Measurements from ENCODE around the gene UGT2B7.

UGT2B7 gene

DNA sequence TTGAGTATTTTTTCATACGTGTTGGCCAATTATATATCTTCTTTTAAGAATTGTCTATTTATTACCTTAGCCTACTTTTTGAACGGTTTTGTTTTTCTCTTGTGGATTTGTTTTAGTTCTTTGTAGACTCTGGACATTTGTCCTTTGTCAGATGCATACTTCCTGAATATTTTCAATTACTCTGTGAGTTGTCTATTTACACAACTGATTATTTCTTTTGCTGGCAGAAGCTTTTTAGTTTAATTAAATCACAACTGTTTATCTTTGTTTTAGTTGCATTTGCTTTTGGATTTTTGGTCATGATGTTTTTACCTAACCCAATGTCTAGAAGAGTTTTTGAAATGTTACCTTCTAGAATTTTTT lies 19.6 kb downstream of the UGT2B7 start:
- no peaks in the 10 kb centered on the region for H3K4me1 ChIP-seq (ENCODE audit: control insufficient read depth, insufficient read depth, low read length)
- H3K9ac ChIP-seq (ENCODE audit: low read length in 2 of 2) = no peak overlapping the region
- H3K36me3 ChIP-seq (ENCODE audit: control insufficient read depth in 2 of 2, insufficient read depth in 2 of 2, low read length in 2 of 2) = no peaks in the 10 kb centered on the region
- no peaks in the 10 kb centered on the region for H3K27me3 ChIP-seq (ENCODE audit: control insufficient read depth in 1 of 2, insufficient read depth in 2 of 2, low read length in 2 of 2)
- H3K9me3 ChIP-seq (ENCODE audit: control insufficient read depth in 2 of 2, low read length in 2 of 2) = no peaks in the 10 kb centered on the region
- no peak overlapping the region for H3K4me3 ChIP-seq (ENCODE audit: low read length in 2 of 2)
- H3K27ac ChIP-seq (ENCODE audit: low read length) = no peak overlapping the region

DNA sequence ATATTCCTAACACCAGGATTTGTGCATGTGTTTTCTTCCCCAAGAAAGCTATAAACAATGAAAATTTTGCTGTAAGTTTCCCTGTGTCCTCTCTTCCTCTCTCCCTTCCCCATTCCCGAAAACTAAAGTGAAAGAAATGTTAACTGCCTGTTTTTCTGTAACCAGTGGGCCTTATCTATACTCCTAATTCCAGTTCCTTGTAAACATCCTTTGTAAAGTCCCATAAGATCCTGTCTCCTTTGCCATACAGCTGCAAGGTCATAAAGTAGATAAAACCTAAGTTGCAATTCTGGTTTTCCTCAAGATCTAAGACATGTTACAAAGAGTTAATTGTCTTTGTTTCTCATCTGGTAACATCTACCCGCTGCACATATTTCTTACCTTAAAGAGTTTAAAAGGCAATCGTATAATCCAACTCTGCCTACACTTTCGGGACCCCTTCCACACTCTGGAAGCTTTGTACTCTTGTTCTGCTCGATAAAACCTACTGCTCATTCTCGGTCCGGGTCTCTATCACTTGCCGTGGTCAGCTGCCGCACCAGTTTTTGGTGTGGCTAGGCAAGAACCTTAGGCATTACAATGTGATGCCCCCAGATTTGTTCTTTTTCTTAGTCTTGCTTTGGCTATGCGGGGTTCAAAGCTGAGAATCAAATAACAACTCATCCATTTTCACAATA lies 20.5 kb downstream of the UGT2B7 start:
- H3K9me3 ChIP-seq (ENCODE audit: control insufficient read depth in 2 of 2, low read length in 2 of 2) = no peaks in the 10 kb centered on the region
- no peaks in the 10 kb centered on the region for H3K4me1 ChIP-seq (ENCODE audit: control insufficient read depth, insufficient read depth, low read length)
- no peak overlapping the region for H3K27ac ChIP-seq (ENCODE audit: low read length)
- no peak overlapping the region for H3K4me3 ChIP-seq (ENCODE audit: low read length in 2 of 2)
- H3K27me3 ChIP-seq (ENCODE audit: control insufficient read depth in 1 of 2, insufficient read depth in 2 of 2, low read length in 2 of 2) = no peaks in the 10 kb centered on the region
- H3K36me3 ChIP-seq (ENCODE audit: control insufficient read depth in 2 of 2, insufficient read depth in 2 of 2, low read length in 2 of 2) = no peaks in the 10 kb centered on the region
- no peak overlapping the region for H3K9ac ChIP-seq (ENCODE audit: low read length in 2 of 2)

DNA sequence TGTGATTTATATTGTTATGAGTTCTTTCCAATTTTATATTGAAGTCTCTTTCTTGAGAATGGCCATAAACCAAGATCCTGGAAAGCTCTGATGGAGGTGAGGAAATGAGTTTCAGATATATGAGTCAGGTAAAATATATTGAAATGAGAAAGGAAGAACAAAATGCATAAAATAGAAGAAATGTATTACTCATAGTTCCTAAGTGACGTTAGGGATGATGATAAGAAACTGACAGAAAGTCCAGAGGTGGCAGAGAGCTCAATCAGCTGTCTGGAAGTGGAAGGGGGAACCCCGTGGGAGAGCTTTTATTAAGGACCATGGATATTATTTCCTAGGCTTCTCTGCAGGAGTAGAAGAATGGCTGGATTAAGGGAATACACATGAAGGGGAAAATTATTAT lies 24.6 kb downstream of the UGT2B7 start:
- H3K4me1 ChIP-seq (ENCODE audit: control insufficient read depth, insufficient read depth, low read length) = no peaks in the 10 kb centered on the region
- no peak overlapping the region for H3K4me3 ChIP-seq (ENCODE audit: low read length in 2 of 2)
- no peaks in the 10 kb centered on the region for H3K36me3 ChIP-seq (ENCODE audit: control insufficient read depth in 2 of 2, insufficient read depth in 2 of 2, low read length in 2 of 2)
- no peak overlapping the region for H3K9ac ChIP-seq (ENCODE audit: low read length in 2 of 2)
- H3K27me3 ChIP-seq (ENCODE audit: control insufficient read depth in 1 of 2, insufficient read depth in 2 of 2, low read length in 2 of 2) = no peaks in the 10 kb centered on the region
- no peak overlapping the region for H3K27ac ChIP-seq (ENCODE audit: low read length)
- no peaks in the 10 kb centered on the region for H3K9me3 ChIP-seq (ENCODE audit: control insufficient read depth in 2 of 2, low read length in 2 of 2)

DNA sequence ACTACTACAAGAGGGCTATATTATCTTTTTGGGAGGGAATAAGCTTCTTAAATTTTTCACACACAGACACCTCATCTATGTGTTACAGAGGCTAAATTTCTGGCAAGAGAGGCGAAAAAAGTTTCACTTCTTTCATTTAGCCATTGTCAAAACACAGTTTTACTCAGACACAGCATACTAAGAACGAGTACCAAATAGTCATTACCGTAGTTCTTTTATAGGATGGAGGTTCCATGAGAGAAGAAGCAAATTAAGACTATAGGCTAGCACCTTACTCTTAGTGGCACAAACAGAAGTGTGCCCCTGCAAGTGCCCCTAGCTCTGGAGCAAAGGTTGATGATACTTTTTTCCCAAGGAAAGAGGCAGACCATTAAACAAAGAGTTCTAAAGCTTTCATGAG lies 26.2 kb downstream of the UGT2B7 start:
- Histone ChIP-seq H3K27ac (ENCODE audit: low read length) (no peak overlapping the region), H3K9me3 (ENCODE audit: control insufficient read depth in 2 of 2, low read length in 2 of 2) (no peaks in the 10 kb centered on the region), H3K4me3 (ENCODE audit: low read length in 2 of 2) (no peak overlapping the region), H3K36me3 (ENCODE audit: control insufficient read depth in 2 of 2, insufficient read depth in 2 of 2, low read length in 2 of 2) (no peaks in the 10 kb centered on the region), H3K4me1 (ENCODE audit: control insufficient read depth, insufficient read depth, low read length) (no peaks in the 10 kb centered on the region), H3K27me3 (ENCODE audit: control insufficient read depth in 1 of 2, insufficient read depth in 2 of 2, low read length in 2 of 2) (no peaks in the 10 kb centered on the region), H3K9ac (ENCODE audit: low read length in 2 of 2) (no peak overlapping the region)

DNA sequence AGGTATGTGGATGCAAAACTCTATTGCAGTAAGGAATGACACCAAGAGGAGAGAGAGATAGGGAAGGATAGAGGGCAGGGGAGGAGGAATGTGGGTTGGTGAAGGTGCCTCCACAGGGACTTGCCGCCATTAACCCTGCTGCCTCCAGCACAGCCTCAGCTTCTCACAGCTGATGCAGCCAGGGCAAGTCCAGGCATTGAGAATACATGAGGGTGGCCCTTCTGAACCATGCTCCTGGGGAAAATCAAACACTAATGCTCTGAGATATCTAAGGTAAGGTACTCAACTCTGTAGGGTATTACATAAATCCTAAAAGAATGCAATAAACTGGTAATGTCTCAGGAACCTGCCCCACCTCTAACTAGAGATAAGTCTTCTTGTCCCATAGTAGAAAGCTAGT lies 28.7 kb downstream of the UGT2B7 start:
- Histone ChIP-seq H3K4me1 (ENCODE audit: control insufficient read depth, insufficient read depth, low read length) (no peaks in the 10 kb centered on the region), H3K9ac (ENCODE audit: low read length in 2 of 2) (no peak overlapping the region), H3K36me3 (ENCODE audit: control insufficient read depth in 2 of 2, insufficient read depth in 2 of 2, low read length in 2 of 2) (no peaks in the 10 kb centered on the region), H3K9me3 (ENCODE audit: control insufficient read depth in 2 of 2, low read length in 2 of 2) (no peaks in the 10 kb centered on the region), H3K27me3 (ENCODE audit: control insufficient read depth in 1 of 2, insufficient read depth in 2 of 2, low read length in 2 of 2) (no peaks in the 10 kb centered on the region), H3K4me3 (ENCODE audit: low read length in 2 of 2) (no peak overlapping the region), H3K27ac (ENCODE audit: low read length) (no peak overlapping the region)

DNA sequence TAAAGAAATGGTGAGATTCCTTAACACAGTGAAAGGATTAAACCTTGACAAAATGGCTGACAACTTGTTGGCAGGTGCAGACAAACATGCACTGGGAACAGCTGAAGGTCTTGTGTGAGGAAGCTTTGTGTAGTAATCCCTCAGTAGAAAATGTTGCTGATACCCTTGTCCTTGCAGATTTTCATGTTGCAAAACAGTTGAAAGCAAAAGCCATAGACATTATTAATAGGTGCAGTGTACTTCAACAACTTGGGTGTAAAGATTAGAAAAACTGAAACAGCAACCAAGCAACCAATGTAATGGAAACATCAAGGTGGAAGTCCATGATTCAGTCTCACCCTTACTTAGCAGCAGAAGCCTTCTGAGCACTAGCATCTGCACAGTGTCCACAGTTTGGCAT lies 29.8 kb downstream of the UGT2B7 start:
- H3K36me3 ChIP-seq (ENCODE audit: control insufficient read depth in 2 of 2, insufficient read depth in 2 of 2, low read length in 2 of 2) = no peaks in the 10 kb centered on the region
- H3K27ac ChIP-seq (ENCODE audit: low read length) = no peak overlapping the region
- H3K9me3 ChIP-seq (ENCODE audit: control insufficient read depth in 2 of 2, low read length in 2 of 2) = no peaks in the 10 kb centered on the region
- H3K9ac ChIP-seq (ENCODE audit: low read length in 2 of 2) = no peak overlapping the region
- H3K4me3 ChIP-seq (ENCODE audit: low read length in 2 of 2) = no peak overlapping the region
- no peaks in the 10 kb centered on the region for H3K4me1 ChIP-seq (ENCODE audit: control insufficient read depth, insufficient read depth, low read length)
- H3K27me3 ChIP-seq (ENCODE audit: control insufficient read depth in 1 of 2, insufficient read depth in 2 of 2, low read length in 2 of 2) = no peaks in the 10 kb centered on the region

DNA sequence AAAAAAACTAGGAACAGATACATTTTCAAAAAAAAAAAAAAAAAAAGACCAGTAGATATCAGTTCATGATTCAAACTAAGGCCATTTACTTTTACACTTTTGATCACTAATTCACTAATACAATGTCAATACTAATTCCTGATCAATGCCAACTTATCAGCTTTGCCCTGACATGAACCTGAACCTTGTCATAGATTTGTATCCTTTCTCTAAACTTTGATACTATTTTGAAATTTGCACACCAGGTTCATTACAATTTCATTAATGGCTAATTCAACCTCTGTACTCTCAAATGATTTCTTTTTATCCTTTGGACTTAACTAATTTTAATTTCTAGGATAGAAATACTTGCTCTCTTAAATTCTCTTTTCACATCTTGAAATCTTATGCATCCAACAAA lies 37.7 kb downstream of the UGT2B7 start:
- Histone ChIP-seq H3K27me3 (ENCODE audit: control insufficient read depth in 1 of 2, insufficient read depth in 2 of 2, low read length in 2 of 2) (no peaks in the 10 kb centered on the region), H3K9me3 (ENCODE audit: control insufficient read depth in 2 of 2, low read length in 2 of 2) (no peaks in the 10 kb centered on the region), H3K9ac (ENCODE audit: low read length in 2 of 2) (no peak overlapping the region), H3K27ac (ENCODE audit: low read length) (no peak overlapping the region), H3K4me3 (ENCODE audit: low read length in 2 of 2) (no peak overlapping the region), H3K36me3 (ENCODE audit: control insufficient read depth in 2 of 2, insufficient read depth in 2 of 2, low read length in 2 of 2) (no peaks in the 10 kb centered on the region), H3K4me1 (ENCODE audit: control insufficient read depth, insufficient read depth, low read length) (no peaks in the 10 kb centered on the region)

DNA sequence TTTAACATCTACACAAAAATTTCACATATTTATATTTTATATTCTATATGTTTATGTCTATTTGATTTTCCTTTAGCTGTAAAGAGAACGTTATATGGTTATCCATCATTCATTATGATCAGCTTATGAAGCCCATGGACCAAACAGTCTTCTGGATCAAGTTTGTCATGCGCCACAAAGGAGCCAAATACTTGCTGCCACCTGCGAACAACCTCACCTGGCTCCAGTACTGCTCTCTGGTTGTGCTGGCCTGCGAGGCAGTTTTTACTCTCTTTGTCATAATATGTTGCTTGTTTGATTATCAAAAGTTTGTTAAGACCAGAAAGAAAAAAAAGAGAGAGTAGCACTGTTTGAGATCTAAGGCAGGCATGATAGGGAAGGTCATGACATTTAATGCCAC lies 38.2 kb downstream of the UGT2B7 start:
- Histone ChIP-seq H3K36me3 (ENCODE audit: control insufficient read depth in 2 of 2, insufficient read depth in 2 of 2, low read length in 2 of 2) (no peaks in the 10 kb centered on the region), H3K27ac (ENCODE audit: low read length) (no peak overlapping the region), H3K27me3 (ENCODE audit: control insufficient read depth in 1 of 2, insufficient read depth in 2 of 2, low read length in 2 of 2) (no peaks in the 10 kb centered on the region), H3K9me3 (ENCODE audit: control insufficient read depth in 2 of 2, low read length in 2 of 2) (no peaks in the 10 kb centered on the region), H3K9ac (ENCODE audit: low read length in 2 of 2) (no peak overlapping the region), H3K4me1 (ENCODE audit: control insufficient read depth, insufficient read depth, low read length) (no peaks in the 10 kb centered on the region), H3K4me3 (ENCODE audit: low read length in 2 of 2) (no peak overlapping the region)

DNA sequence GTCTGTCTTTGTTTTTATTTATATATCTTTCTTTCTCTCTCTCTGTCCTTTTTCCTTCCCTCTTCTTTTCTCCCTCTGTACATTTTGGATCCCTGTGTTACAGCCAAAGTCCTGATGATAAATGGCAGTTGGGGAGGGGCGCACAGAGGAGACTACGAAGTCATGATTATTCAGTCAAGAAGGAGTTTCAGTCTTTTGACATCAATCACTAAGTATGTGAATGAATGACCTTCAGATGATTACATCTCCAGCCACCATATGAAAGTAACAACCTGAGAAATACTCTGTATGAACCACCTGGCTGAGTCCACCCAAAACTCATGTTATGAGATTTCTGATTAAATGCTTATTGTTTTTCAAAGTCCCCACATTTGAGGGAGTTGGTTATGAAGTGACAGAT lies 45.0 kb downstream of the UGT2B7 start:
- Histone ChIP-seq H3K4me3 (ENCODE audit: low read length in 2 of 2) (no peak overlapping the region), H3K36me3 (ENCODE audit: control insufficient read depth in 2 of 2, insufficient read depth in 2 of 2, low read length in 2 of 2) (no peaks in the 10 kb centered on the region), H3K27ac (ENCODE audit: low read length) (no peak overlapping the region), H3K9me3 (ENCODE audit: control insufficient read depth in 2 of 2, low read length in 2 of 2) (no peaks in the 10 kb centered on the region), H3K4me1 (ENCODE audit: control insufficient read depth, insufficient read depth, low read length) (no peaks in the 10 kb centered on the region), H3K9ac (ENCODE audit: low read length in 2 of 2) (no peak overlapping the region), H3K27me3 (ENCODE audit: control insufficient read depth in 1 of 2, insufficient read depth in 2 of 2, low read length in 2 of 2) (no peaks in the 10 kb centered on the region)

DNA sequence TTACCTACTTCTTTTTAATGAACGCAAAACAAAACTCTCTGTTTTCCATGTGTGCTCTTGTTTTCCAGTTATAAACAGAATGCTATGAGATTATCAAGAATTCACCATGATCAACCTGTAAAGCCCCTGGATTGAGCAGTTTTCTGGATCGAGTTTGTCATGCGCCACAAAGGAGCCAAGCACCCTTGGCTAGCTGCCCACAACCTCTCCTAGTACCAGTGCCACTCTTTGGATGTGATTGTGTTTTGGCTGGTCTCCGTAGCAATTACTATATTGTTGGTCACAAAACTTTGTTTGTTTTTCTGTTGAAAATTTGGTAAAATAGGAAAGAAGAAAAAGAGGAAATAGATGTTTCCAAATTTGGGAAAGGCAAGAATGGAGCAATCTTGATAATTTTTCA lies 51.1 kb downstream of the UGT2B7 start:
- no peaks in the 10 kb centered on the region for H3K27me3 ChIP-seq (ENCODE audit: control insufficient read depth in 1 of 2, insufficient read depth in 2 of 2, low read length in 2 of 2)
- no peaks in the 10 kb centered on the region for H3K4me1 ChIP-seq (ENCODE audit: control insufficient read depth, insufficient read depth, low read length)
- H3K9me3 ChIP-seq (ENCODE audit: control insufficient read depth in 2 of 2, low read length in 2 of 2) = no peaks in the 10 kb centered on the region
- H3K36me3 ChIP-seq (ENCODE audit: control insufficient read depth in 2 of 2, insufficient read depth in 2 of 2, low read length in 2 of 2) = no peaks in the 10 kb centered on the region
- H3K4me3 ChIP-seq (ENCODE audit: low read length in 2 of 2) = no peak overlapping the region
- H3K9ac ChIP-seq (ENCODE audit: low read length in 2 of 2) = no peak overlapping the region
- H3K27ac ChIP-seq (ENCODE audit: low read length) = no peak overlapping the region

DNA sequence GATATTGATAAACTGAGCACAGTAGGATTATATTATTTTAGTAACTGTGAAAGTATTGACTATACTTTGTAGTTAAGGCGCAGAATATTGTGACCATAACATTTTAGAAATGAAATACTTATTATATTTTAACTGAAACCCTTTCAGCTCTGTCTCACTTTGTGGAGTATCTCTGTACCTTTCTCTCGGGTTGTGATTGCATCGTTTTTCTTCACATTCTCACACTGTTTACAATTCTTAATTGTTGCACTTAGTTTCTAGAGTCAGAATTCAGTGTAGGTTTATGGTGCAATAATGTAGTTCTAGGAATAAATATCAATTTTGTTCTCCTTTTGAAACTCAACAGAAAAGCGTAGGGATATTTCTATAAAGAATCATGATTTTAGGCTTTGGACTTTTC lies 57.7 kb downstream of the UGT2B7 start:
- Histone ChIP-seq H3K9ac (ENCODE audit: low read length in 2 of 2) (no peak overlapping the region), H3K27ac (ENCODE audit: low read length) (no peak overlapping the region), H3K27me3 (ENCODE audit: control insufficient read depth in 1 of 2, insufficient read depth in 2 of 2, low read length in 2 of 2) (no peaks in the 10 kb centered on the region), H3K9me3 (ENCODE audit: control insufficient read depth in 2 of 2, low read length in 2 of 2) (no peaks in the 10 kb centered on the region), H3K4me1 (ENCODE audit: control insufficient read depth, insufficient read depth, low read length) (no peaks in the 10 kb centered on the region), H3K36me3 (ENCODE audit: control insufficient read depth in 2 of 2, insufficient read depth in 2 of 2, low read length in 2 of 2) (no peaks in the 10 kb centered on the region), H3K4me3 (ENCODE audit: low read length in 2 of 2) (no peak overlapping the region)
